ELF-1 (cell line): Measurements from ENCODE around the gene PROSER3.

Source experiments
- DNase-seq: peaks from one replicate; pipeline ENCODE4 v3.0.0-alpha.2; 2016; ENCODE audit warnings: low read depth, low spot score

Gene PROSER3

GRCh38 chr19:35775298-35776101 is 17.5 kb downstream of the PROSER3 start, which contains the start of gene ARHGAP33:
Gene ARHGAP33, plus strand, starts transcription at chr19:35775564. Its CDS starts 95 bp downstream, at chr19:35775659.
- peak; percentile 97 for DNase-seq

- DNase-seq, result no peak
Measured at GRCh38 chr19:35776102-35776788, 18.3 kb downstream of the PROSER3 start.

- peak; percentile 86 for DNase-seq
Measured at GRCh38 chr19:35777086-35777841, 19.3 kb downstream of the PROSER3 start.

- DNase-seq, result no peak
Measured at GRCh38 chr19:35777961-35778360, 20.0 kb downstream of the PROSER3 start.

- DNase-seq, result no peak
Measured at GRCh38 chr19:35779033-35779432, 21.1 kb downstream of the PROSER3 start.

- no peak for DNase-seq
Measured at GRCh38 chr19:35780058-35780457, 22.1 kb downstream of the PROSER3 start.

GRCh38 chr19:35780717-35781116 is 22.7 kb downstream of the PROSER3 start:
- no peak for DNase-seq

GRCh38 chr19:35781650-35782049 is 23.7 kb downstream of the PROSER3 start:
- DNase-seq, result no peak

- no peak for DNase-seq
Measured at GRCh38 chr19:35782589-35782988, 24.6 kb downstream of the PROSER3 start.

GRCh38 chr19:35783469-35784434 is 25.8 kb downstream of the PROSER3 start:
- DNase-seq, result peak; percentile 56

- DNase-seq, result peak; percentile 77
Measured at GRCh38 chr19:35784503-35785338, 26.7 kb downstream of the PROSER3 start.

GRCh38 chr19:35785339-35785627 is 27.3 kb downstream of the PROSER3 start:
- no peak for DNase-seq

- no peak for DNase-seq
Measured at GRCh38 chr19:35786299-35787160, 28.6 kb downstream of the PROSER3 start.

- DNase-seq, result no peak
Measured at GRCh38 chr19:35787227-35787799, 29.3 kb downstream of the PROSER3 start.

- no peak for DNase-seq
Measured at GRCh38 chr19:35788205-35788960, 30.4 kb downstream of the PROSER3 start.

GRCh38 chr19:35789195-35789977 is 31.4 kb downstream of the PROSER3 start:
- no peak for DNase-seq
